K562 (cell line): ENCODE measurements around the gene TNFAIP6. TPM values are rescaled to one million over a fixed set of nuclear protein-coding genes. Genes with fewer than 3 reads are reported as not detected.

Experiments used
- ATAC-seq: fragments of 200-7000 bp; cut with Tn5 transposase; 3 replicates; pipeline ENCODE4 v1.9.1; 2020; ENCODE audit warnings: moderate library complexity
- BruUV-seq: library from RNA; stranded (reverse); fragments of 400-500 nt; replicated peaks from 2 replicates; lab custom pipeline; 2021; lab: Mats Ljungman, UMichigan
- CTCF ChIA-PET: fragments of 300-600 bp; formaldehyde crosslinking; extraction: SDS; loops from one replicate; lab custom pipeline; 2021; ENCODE audit warnings: low intra/inter-chr PET ratio; lab: Yijun Ruan, JAX
- POLR2A ChIA-PET: fragments of 300-600, 350-650 bp; sonication (Branson Sonifier 250); formaldehyde crosslinking; extraction: SDS; loops from one replicate; lab custom pipeline; 2021; ENCODE audit warnings: antibody characterized with exemption, inconsistent platforms; lab: Yijun Ruan, JAX
- DNase-seq, 4 experiments: peaks; one replicate each; pipeline versions ENCODE4 v3.0.0 to v3.0.0-alpha.2; 2011 to 2018; ENCODE audit warnings: low spot score in 3 of 4, mixed read lengths in 3 of 4; ENCODE audit errors: extremely low read depth in 1 of 4
- FAIRE-seq: peaks from 2 replicates; lab custom pipeline; 2011; peaks lifted over from hg19 to GRCh38; lab: Jason Lieb, UNC
- H2AFZ ChIP-seq: 2 replicates; pipeline ENCODE4 v1.6.0; 2011; ENCODE audit warnings: low read depth, low read length, control low read depth, inconsistent platforms
- H3K27ac ChIP-seq: fragments of 200-600 bp; 3 replicates; pipeline ENCODE4 v1.8.0; 2011; ENCODE audit warnings: low read depth, mild to moderate bottlenecking, control low read depth, inconsistent platforms, low read length, moderate library complexity, mixed read lengths; ENCODE audit errors: extremely low read depth
- H3K27me3 ChIP-seq, 2 experiments: fragments of 300-600 bp in 1 of 2; 2 replicates in 1 of 2; 3 replicates in 1 of 2; pipeline versions ENCODE4 v1.6.0 to v1.8.0; 2011; ENCODE audit warnings: inconsistent platforms in 2 of 2, low read length in 2 of 2, mild to moderate bottlenecking in 1 of 2, mixed read lengths in 1 of 2, moderate library complexity in 1 of 2; ENCODE audit not compliant: control insufficient read depth in 2 of 2, insufficient read depth in 2 of 2
- H3K36me3 ChIP-seq: fragments of 300-600 bp; 3 replicates; pipeline ENCODE4 v1.8.0; 2011; ENCODE audit warnings: mild to moderate bottlenecking, low read length, inconsistent platforms; ENCODE audit not compliant: control insufficient read depth, insufficient read depth
- H3K4me1 ChIP-seq, 2 experiments: fragments of 200-600 bp in 1 of 2; replicated peaks in 1 of 2; 2 replicates in 1 of 2; 3 replicates in 1 of 2; pipeline versions ENCODE4 v1.5.1 to v1.8.0; 2011; ENCODE audit warnings: inconsistent platforms in 2 of 2, low read length in 2 of 2, mild to moderate bottlenecking in 1 of 2, mixed read lengths in 1 of 2, moderate library complexity in 1 of 2; ENCODE audit not compliant: control insufficient read depth in 2 of 2, insufficient read depth in 2 of 2
- H3K4me2 ChIP-seq: 2 replicates; pipeline ENCODE4 v1.6.1; 2011; ENCODE audit warnings: low read length, control low read depth, inconsistent platforms, mixed read lengths; ENCODE audit not compliant: insufficient read depth
- H3K4me3 ChIP-seq: fragments of 200-600 bp; sonication (generic), shearing (Covaris generic); 2 replicates; pipeline ENCODE4 v1.5.1; 2016; ENCODE audit warnings: control low read depth, inconsistent platforms
- H3K79me2 ChIP-seq: fragments of 200-600 bp; 3 replicates; pipeline ENCODE4 v1.8.0; 2011; ENCODE audit warnings: low read length, inconsistent platforms; ENCODE audit not compliant: control insufficient read depth, insufficient read depth
- H3K9ac ChIP-seq, 2 experiments: 2 replicates each; pipeline versions ENCODE4 v1.6.0 to v1.6.1; 2011; ENCODE audit warnings: low read depth in 2 of 2, low read length in 2 of 2, control low read depth in 1 of 2, inconsistent platforms in 1 of 2, mild to moderate bottlenecking in 1 of 2, mixed read lengths in 1 of 2; ENCODE audit not compliant: insufficient read depth in 1 of 2
- H3K9me1 ChIP-seq: one replicate; pipeline ENCODE4 v1.6.0; 2011; ENCODE audit warnings: inconsistent platforms, mild to moderate bottlenecking, low read length, moderate library complexity; ENCODE audit not compliant: control insufficient read depth, insufficient read depth
- H3K9me3 ChIP-seq: replicated peaks from 2 replicates; pipeline ENCODE4 v1.5.1; 2011; ENCODE audit warnings: low read depth, low read length, inconsistent platforms; ENCODE audit not compliant: control insufficient read depth, insufficient read depth
- H4K20me1 ChIP-seq: replicated peaks from 2 replicates; pipeline ENCODE4 v1.6.1; 2011; ENCODE audit warnings: low read length, inconsistent platforms, mixed read lengths; ENCODE audit not compliant: control insufficient read depth, insufficient read depth
- BACH1 ChIP-seq: fragments of 200-800 bp; sonication (Bioruptor generic); IDR thresholded peaks from 2 replicates; pipeline ENCODE4 v1.6.1; 2016; ENCODE audit warnings: missing genetic modification characterization, missing compliant biosample characterization
- FOXK2 ChIP-seq, 2 experiments: fragments of 450-650 bp; IDR thresholded peaks in 1 of 2; conservative IDR thresholded peaks in 1 of 2; 2 replicates each; pipeline ENCODE4 v1.6.1; 2016; ENCODE audit warnings: low read depth in 2 of 2, mild to moderate bottlenecking in 1 of 2
- HDGF ChIP-seq: fragments of 450-650 bp; IDR thresholded peaks from 2 replicates; pipeline ENCODE4 v1.6.1; 2016
- ILF3 ChIP-seq: fragments of 450-650 bp; IDR thresholded peaks from 2 replicates; pipeline ENCODE4 v1.6.1; 2018; ENCODE audit warnings: antibody characterized with exemption, mild to moderate bottlenecking, moderate library complexity, borderline replicate concordance
- KAT8 ChIP-seq: fragments of 450-650 bp; IDR thresholded peaks from 2 replicates; pipeline ENCODE4 v1.6.1; 2016; ENCODE audit warnings: low read depth, mild to moderate bottlenecking
- MIER1 ChIP-seq: fragments of 450-650 bp; IDR thresholded peaks from 2 replicates; pipeline ENCODE4 v1.6.1; 2016; ENCODE audit warnings: antibody characterized with exemption, mild to moderate bottlenecking, low read depth
- NFE2 ChIP-seq: IDR thresholded peaks from 2 replicates; pipeline ENCODE4 v1.6.1; 2014; ENCODE audit warnings: antibody characterized with exemption, low read depth
- SRSF7 ChIP-seq: fragments of 200-400 bp; formaldehyde crosslinking; optimal IDR thresholded peaks from 2 replicates; pipeline ENCODE3; 2017; ENCODE audit warnings: mild to moderate bottlenecking, low read depth, low read length
- STAG1 ChIP-seq: sonication (generic); formaldehyde crosslinking; IDR thresholded peaks from 2 replicates; pipeline ENCODE4 v1.5.0; 2020; ENCODE audit warnings: missing genetic modification reagents, borderline replicate concordance
- TCF3 ChIP-seq: sonication (generic); formaldehyde crosslinking; IDR thresholded peaks from 2 replicates; pipeline ENCODE4 v1.4.0; 2020; ENCODE audit warnings: mild to moderate bottlenecking, missing genetic modification reagents
- WHSC1 ChIP-seq: IDR thresholded peaks from one replicate; pipeline ENCODE4 v1.6.1; 2012; ENCODE audit warnings: low read length, control low read depth, inconsistent platforms
- XRCC3 ChIP-seq: fragments of 450-650 bp; IDR thresholded peaks from 2 replicates; pipeline ENCODE4 v1.6.1; 2017; ENCODE audit warnings: mild to moderate bottlenecking, moderate library complexity
- ZC3H11A ChIP-seq: IDR thresholded peaks from 2 replicates; pipeline ENCODE4 v1.6.1; 2012; ENCODE audit warnings: low read depth, low read length, improper control_type of control experiment
- ZNF12 ChIP-seq: sonication (generic); formaldehyde crosslinking; IDR thresholded peaks from 2 replicates; pipeline ENCODE4 v1.4.0; 2020; ENCODE audit warnings: mild to moderate bottlenecking, missing genetic modification reagents
- ZNF3 ChIP-seq: fragments of 250-450 bp; sonication (Bioruptor Pico); IDR thresholded peaks from 2 replicates; pipeline ENCODE4 v1.5.0; 2021; ENCODE audit warnings: mild to moderate bottlenecking, moderate library complexity
- ZNF444 ChIP-seq: fragments of 250-450 bp; sonication (Bioruptor Pico); IDR thresholded peaks from 2 replicates; pipeline ENCODE4 v1.4.0; 2020; ENCODE audit warnings: mild to moderate bottlenecking, moderate library complexity
- WGBS: fragments of 100-300 bp; shearing (Covaris generic); methylation state at CpG from one replicate; pipeline ENCODE4 v1.1.6; 2016; ENCODE audit warnings: low coverage, mixed read lengths; ENCODE audit not compliant: insufficient coverage; ENCODE audit errors: missing lambda C conversion rate; 5-methylcytosine and 5-hydroxymethylcytosine counted together
- in situ Hi-C: fragments of 300-500 bp; cut with MboI; formaldehyde crosslinking; loops from 4 replicates; pipeline ENCODE4 v1.15.0; 2018; ENCODE audit warnings: inconsistent platforms, mixed read lengths
- intact Hi-C: fragments of 100-400 bp; cut with micrococcal nuclease; formaldehyde crosslinking; loops from 2 replicates; pipeline ENCODE4 v1.14.2; 2022
- polyA plus RNA-seq, 8 experiments: library from polyadenylated mRNA; depleted of rRNA in 4 of 8; stranded (reverse) in 5 of 8; unstranded in 3 of 8; fragments of >200 nt; fragmentation: Nextera tagmentation in 2 of 8; fragmentation: Illumina TruSeq in 1 of 8; extraction: Ambion mirVana in 2 of 8; extraction: Trizol in 1 of 8; gene quantifications; 2 replicates each; pipeline versions ENCODE4 v1.2.1 to v1.2.3, GENCODE V29; 2011 to 2014; ENCODE audit warnings: inconsistent platforms in 1 of 8, missing spikeins in 1 of 8
- total RNA-seq, 7 experiments: library from RNA; depleted of rRNA in 6 of 7; stranded (reverse); fragments of >200 nt in 6 of 7; fragmentation: Illumina TruSeq in 2 of 7; extraction: Trizol in 2 of 7; gene quantifications; 2 replicates each; pipeline versions ENCODE4 v1.2.1 to v1.2.3, GENCODE V29; 2011 to 2021; ENCODE audit warnings: low replicate concordance in 1 of 7
- TF ChIP-seq, protein P1 (sequence below): fragments of 250-450 bp; sonication (Bioruptor Pico); IDR thresholded peaks from 2 replicates; pipeline ENCODE4 v1.4.0; 2020; ENCODE audit warnings: borderline replicate concordance
- TF ChIP-seq, protein P2 (sequence below): fragments of 450-650 bp; IDR thresholded peaks from 2 replicates; pipeline ENCODE4 v1.6.1; 2016; ENCODE audit warnings: borderline replicate concordance
- TF ChIP-seq, protein P3 (sequence below): fragments of 450-650 bp; IDR thresholded peaks from 2 replicates; pipeline ENCODE4 v1.6.1; 2016; ENCODE audit warnings: mild to moderate bottlenecking

TNFAIP6 gene
- total and polyA plus RNA-seq, 9 of the 15 experiments (the other 6 are each of a cell fraction or from before 2014, with no cell fraction given) = 0.07 to 0.28 (median 0.08) TPM; not detected in 6

DNA sequence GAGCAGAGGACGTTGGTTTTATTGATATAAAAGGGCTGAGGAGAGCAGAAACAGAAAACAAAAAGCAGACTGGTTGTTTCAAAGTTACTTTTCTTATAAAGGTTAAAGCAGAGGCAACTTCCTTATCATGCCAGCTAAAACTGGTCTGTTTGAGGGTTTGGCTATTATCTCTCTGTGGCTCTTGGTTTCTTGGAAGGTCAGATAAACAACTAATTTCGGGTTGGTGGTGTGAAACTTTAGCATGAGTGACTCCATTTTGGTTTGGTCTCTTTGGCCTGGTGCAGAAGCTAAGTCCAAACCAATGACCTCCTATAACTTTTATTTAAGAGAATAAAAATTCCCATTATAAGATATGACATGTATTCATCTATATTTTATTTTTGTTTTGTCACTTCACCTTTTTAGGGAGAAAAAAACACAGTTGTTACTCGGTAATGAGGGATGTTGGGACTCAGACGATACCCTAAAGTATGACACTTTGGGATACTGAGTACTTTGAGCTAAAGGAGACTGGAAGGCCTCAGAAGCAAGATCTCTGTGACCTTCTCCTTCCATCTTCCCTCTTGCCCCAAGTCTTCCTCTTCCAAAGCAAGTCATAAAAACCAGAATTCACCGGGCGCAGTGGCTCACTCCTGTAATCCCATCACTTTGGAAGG, 23.3 kb downstream of the TNFAIP6 start:
- in situ Hi-C loops (no loop called here), intact Hi-C loops (no loop called here)
- Histone ChIP-seq H3K27ac (no peak overlapping the region), H3K4me3 (no peak overlapping the region), H3K79me2 (no peaks in the 10 kb centered on the region), H3K9me3 (no peaks in the 10 kb centered on the region), H2AFZ (peak overlapping the region; percentile 63), H3K4me1 (peaks cover 0 to 6% of the 10 kb centered on the region in 2 experiments; a peak in 2 of 5 replicates), H3K9me1 (no peaks in the 10 kb centered on the region), H3K27me3 (no peaks in the 10 kb centered on the region), H3K36me3 (no peaks in the 10 kb centered on the region), H3K4me2 (no peak overlapping the region), H4K20me1 (no peaks in the 10 kb centered on the region), H3K9ac (no peak overlapping the region)
- peak; percentile 6 for FAIRE-seq
- CTCF ChIA-PET = no interaction called here
- ATAC-seq = no peak
- 45% methylated on average over 6 of the region's 6 CpGs for WGBS
- DNase-seq = peak in 1 of 4 experiments; percentile 33
- no TSS peak for BruUV-seq
- POLR2A ChIA-PET = no interaction called here
- TF ChIP-seq BACH1 (peak; percentile 97), ZNF444 (peak; percentile 99), NFE2 (no peak), HDGF (no peak), XRCC3 (no peak), MIER1 (no peak), ZNF12 (no peak), FOXK2 (conservative IDR thresholded peaks at IDR 0.05 in 1 of 2, IDR thresholded peaks at IDR 0.05 in 1 of 2; ENCODE audit: low read depth in 2 of 2) (no peak), ILF3 (no peak), ZC3H11A (no peak), SRSF7 (no peak), KAT8 (no peak), WHSC1 (no peak), TCF3 (CRISPR knock-in tag) (peak; percentile 37; the same call in 1 of the 2 replicates), STAG1 (no peak), ZNF3 (CRISPR knock-in tag) (no peak)
- TF ChIP-seq, protein P1, sequence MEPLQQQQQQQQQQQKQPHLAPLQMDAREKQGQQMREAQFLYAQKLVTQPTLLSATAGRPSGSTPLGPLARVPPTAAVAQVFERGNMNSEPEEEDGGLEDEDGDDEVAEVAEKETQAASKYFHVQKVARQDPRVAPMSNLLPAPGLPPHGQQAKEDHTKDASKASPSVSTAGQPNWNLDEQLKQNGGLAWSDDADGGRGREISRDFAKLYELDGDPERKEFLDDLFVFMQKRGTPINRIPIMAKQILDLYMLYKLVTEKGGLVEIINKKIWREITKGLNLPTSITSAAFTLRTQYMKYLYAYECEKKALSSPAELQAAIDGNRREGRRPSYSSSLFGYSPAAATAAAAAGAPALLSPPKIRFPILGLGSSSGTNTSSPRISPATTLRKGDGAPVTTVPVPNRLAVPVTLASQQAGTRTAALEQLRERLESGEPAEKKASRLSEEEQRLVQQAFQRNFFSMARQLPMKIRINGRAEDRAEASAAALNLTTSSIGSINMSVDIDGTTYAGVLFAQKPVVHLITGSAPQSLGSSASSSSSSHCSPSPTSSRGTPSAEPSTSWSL (CRISPR knock-in tag) = no peak
- TF ChIP-seq, protein P2, sequence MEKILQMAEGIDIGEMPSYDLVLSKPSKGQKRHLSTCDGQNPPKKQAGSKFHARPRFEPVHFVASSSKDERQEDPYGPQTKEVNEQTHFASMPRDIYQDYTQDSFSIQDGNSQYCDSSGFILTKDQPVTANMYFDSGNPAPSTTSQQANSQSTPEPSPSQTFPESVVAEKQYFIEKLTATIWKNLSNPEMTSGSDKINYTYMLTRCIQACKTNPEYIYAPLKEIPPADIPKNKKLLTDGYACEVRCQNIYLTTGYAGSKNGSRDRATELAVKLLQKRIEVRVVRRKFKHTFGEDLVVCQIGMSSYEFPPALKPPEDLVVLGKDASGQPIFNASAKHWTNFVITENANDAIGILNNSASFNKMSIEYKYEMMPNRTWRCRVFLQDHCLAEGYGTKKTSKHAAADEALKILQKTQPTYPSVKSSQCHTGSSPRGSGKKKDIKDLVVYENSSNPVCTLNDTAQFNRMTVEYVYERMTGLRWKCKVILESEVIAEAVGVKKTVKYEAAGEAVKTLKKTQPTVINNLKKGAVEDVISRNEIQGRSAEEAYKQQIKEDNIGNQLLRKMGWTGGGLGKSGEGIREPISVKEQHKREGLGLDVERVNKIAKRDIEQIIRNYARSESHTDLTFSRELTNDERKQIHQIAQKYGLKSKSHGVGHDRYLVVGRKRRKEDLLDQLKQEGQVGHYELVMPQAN = no peak
- TF ChIP-seq, protein P3, sequence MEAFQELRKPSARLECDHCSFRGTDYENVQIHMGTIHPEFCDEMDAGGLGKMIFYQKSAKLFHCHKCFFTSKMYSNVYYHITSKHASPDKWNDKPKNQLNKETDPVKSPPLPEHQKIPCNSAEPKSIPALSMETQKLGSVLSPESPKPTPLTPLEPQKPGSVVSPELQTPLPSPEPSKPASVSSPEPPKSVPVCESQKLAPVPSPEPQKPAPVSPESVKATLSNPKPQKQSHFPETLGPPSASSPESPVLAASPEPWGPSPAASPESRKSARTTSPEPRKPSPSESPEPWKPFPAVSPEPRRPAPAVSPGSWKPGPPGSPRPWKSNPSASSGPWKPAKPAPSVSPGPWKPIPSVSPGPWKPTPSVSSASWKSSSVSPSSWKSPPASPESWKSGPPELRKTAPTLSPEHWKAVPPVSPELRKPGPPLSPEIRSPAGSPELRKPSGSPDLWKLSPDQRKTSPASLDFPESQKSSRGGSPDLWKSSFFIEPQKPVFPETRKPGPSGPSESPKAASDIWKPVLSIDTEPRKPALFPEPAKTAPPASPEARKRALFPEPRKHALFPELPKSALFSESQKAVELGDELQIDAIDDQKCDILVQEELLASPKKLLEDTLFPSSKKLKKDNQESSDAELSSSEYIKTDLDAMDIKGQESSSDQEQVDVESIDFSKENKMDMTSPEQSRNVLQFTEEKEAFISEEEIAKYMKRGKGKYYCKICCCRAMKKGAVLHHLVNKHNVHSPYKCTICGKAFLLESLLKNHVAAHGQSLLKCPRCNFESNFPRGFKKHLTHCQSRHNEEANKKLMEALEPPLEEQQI = no peak
